Suprapubic skin (tissue), 3 donors: ENCODE data around the gene PBLD.

Source experiments
- CTCF ChIP-seq, 2 donors: fragments of 200-600 bp in 1 of 2; fragments of 450-650 bp in 1 of 2; sonication (generic) in 1 of 2; IDR thresholded peaks; one replicate each; pipeline ENCODE4 v1.5.1; 2016 to 2019; ENCODE audit warnings: antibody characterized with exemption in 2 of 2, mild to moderate bottlenecking in 1 of 2, moderate library complexity in 1 of 2
- EP300 ChIP-seq: sonication (generic); formaldehyde crosslinking; IDR thresholded peaks from one replicate; pipeline ENCODE4 v1.6.1; 2017; ENCODE audit warnings: antibody characterized with exemption
- POLR2A ChIP-seq, 2 donors: fragments of 450-650 bp; IDR thresholded peaks; one replicate each; pipeline ENCODE4 v1.6.1; 2017; ENCODE audit warnings: antibody characterized with exemption in 2 of 2, mild to moderate bottlenecking in 2 of 2, moderate library complexity in 2 of 2

- TF ChIP-seq POLR2A (IDR thresholded peaks at IDR 0.05), result no peak
- no peak for TF ChIP-seq EP300
- TF ChIP-seq CTCF (IDR thresholded peaks at IDR 0.05), result no peak
Observed at GRCh38 chr10:68269562-68270290, 63.0 kb downstream of the PBLD start.
